HG03469 (cell line): ENCODE measurements around the gene ATG9B.

ENCODE experiments used
- ATAC-seq: cut with Tn5 transposase; IDR thresholded peaks from one replicate; pipeline ENCODE4 v1.9.1; 2021; ENCODE audit warnings: mild to moderate bottlenecking, moderate library complexity, moderate number of reproducible peaks; ENCODE audit not compliant: unreplicated experiment

Gene ATG9B

GRCh38 chr7:150988230-150989226 is 35.8 kb downstream of the ATG9B start:
- ATAC-seq: no peak

GRCh38 chr7:150986556-150986955 is 37.7 kb downstream of the ATG9B start:
- no peak for ATAC-seq

GRCh38 chr7:150986099-150986512 is 38.2 kb downstream of the ATG9B start:
- ATAC-seq: no peak

- ATAC-seq: no peak
These were observed 40.4 kb downstream of the ATG9B start for GRCh38 chr7:150983893-150984368.

- ATAC-seq: no peak
These were observed 41.9 kb downstream of the ATG9B start for GRCh38 chr7:150982351-150982750.

- no peak for ATAC-seq
These were observed 42.6 kb downstream of the ATG9B start for GRCh38 chr7:150981644-150982043.

- ATAC-seq: no peak
These were observed 43.6 kb downstream of the ATG9B start for GRCh38 chr7:150980663-150981062.

GRCh38 chr7:150979713-150980390 is 44.4 kb downstream of the ATG9B start:
- ATAC-seq: no peak

GRCh38 chr7:150978126-150978789 is 46.0 kb downstream of the ATG9B start, which contains the start of gene KCNH2:
KCNH2 (minus strand) TSS chr7:150978321; CDS start chr7:150977913, 408 bp downstream.
- ATAC-seq: no peak

- no peak for ATAC-seq
These were observed 46.7 kb downstream of the ATG9B start for GRCh38 chr7:150977382-150978125.

- ATAC-seq: no peak
These were observed 47.5 kb downstream of the ATG9B start for GRCh38 chr7:150976529-150977381.

GRCh38 chr7:150975536-150976319 is 48.6 kb downstream of the ATG9B start:
- no peak for ATAC-seq

GRCh38 chr7:150974468-150975391 is 49.6 kb downstream of the ATG9B start:
- no peak for ATAC-seq

- no peak for ATAC-seq
These were observed 50.5 kb downstream of the ATG9B start for GRCh38 chr7:150973571-150974451.

- no peak for ATAC-seq
These were observed 51.6 kb downstream of the ATG9B start for GRCh38 chr7:150972741-150973140.

GRCh38 chr7:150972023-150972468 is 52.2 kb downstream of the ATG9B start:
- no peak for ATAC-seq
